Right cardiac atrium (tissue), 5 donors: ENCODE measurements around the gene KRTAP20-4. TPM values are rescaled to one million over a fixed set of nuclear protein-coding genes. Genes with fewer than 3 reads are reported as not detected.

Source experiments
- ATAC-seq, 2 donors: fragments of 200-7000 bp; cut with Tn5 transposase; one replicate each; pipeline versions ENCODE4 v1.8.0 to v1.9.1; 2020; ENCODE audit warnings: moderate library complexity in 2 of 2, mild to moderate bottlenecking in 1 of 2
- DNase-seq, 3 donors: peaks; one replicate each; pipeline ENCODE4 v3.0.0-alpha.2; 2020
- H3K27ac ChIP-seq: one replicate; pipeline ENCODE4 v1.5.1; 2013; ENCODE audit warnings: mild to moderate bottlenecking, low read length, control low read depth, moderate library complexity
- H3K27me3 ChIP-seq: one replicate; pipeline ENCODE4 v1.6.1; 2013; ENCODE audit not compliant: control insufficient read depth, insufficient read depth
- H3K4me1 ChIP-seq: one replicate; pipeline ENCODE4 v1.6.1; 2013; ENCODE audit warnings: low read length; ENCODE audit not compliant: control insufficient read depth, insufficient read depth
- H3K4me3 ChIP-seq: one replicate; pipeline ENCODE4 v1.5.1; 2013; ENCODE audit warnings: low read length, control low read depth
- H3K9me3 ChIP-seq: one replicate; pipeline ENCODE4 v1.6.1; 2013; ENCODE audit warnings: low read length; ENCODE audit not compliant: control insufficient read depth
- WGBS: extraction: QIAGEN DNeasy Blood & Tissue Kit; methylation state at CpG from one replicate; pipeline ENCODE4 v1.1.7; 2013; 5-methylcytosine and 5-hydroxymethylcytosine counted together
- intact Hi-C, 4 donors: fragments of 100-400 bp; cut with DNase I; formaldehyde crosslinking; loops; one replicate each; pipeline versions ENCODE4 v1.11.0 to v1.14.0; 2022 to 2023
- polyA plus RNA-seq: library from polyadenylated mRNA; stranded (reverse); fragments of 200-250 nt; gene quantifications from one replicate; pipeline ENCODE4 v1.2.3, GENCODE V29; 2013
- total RNA-seq, 4 donors: library from RNA; stranded (reverse); fragmentation: NEBNext Ultra II Directional; extraction: Animal tissue kit (Norgen Biotek cat#: 25700); gene quantifications; one replicate each; pipeline ENCODE4 v1.2.1, GENCODE V29; 2021
- donor health status: healthy with polysubstance abuse.
- donor health status: DM: no; HTN: yes; CAD: no.
- donor health status: DM: no; HTN: no; CAD: no.
- donor health status: DM: no; HTN: yes; CAD: no; lungs with severe emphysema.
- donor health status: DM: yes; HTN: yes; CAD: no.

The KRTAP20-4 gene
- total and polyA plus RNA-seq, 5 donors, result not detected

DNA sequence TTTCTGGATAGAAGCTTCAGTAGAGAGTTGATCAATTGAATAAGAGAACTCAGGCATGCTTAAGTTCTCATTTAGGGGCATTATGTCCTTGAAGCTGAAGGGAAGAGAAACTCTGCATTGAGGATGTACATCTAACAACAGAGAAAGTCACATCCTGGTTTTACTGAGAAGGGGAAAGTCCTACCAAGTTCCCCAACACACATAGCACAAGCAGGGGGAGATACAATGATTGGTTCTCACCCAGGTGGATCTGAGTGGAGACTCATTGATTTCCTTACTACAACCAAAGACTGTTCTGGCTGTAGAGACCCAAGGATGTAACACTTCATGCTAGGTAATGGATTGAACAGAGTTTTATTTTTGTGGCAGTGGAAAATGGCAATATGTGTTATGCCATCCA is 5.2 kb upstream of the KRTAP20-4 start:
- ATAC-seq (no peak), DNase-seq (no peak)
- Histone ChIP-seq H3K27ac (no peak overlapping the region), H3K4me3 (no peak overlapping the region), H3K4me1 (no peaks in the 10 kb centered on the region), H3K27me3 (no peaks in the 10 kb centered on the region), H3K9me3 (no peaks in the 10 kb centered on the region)
- intact Hi-C loops, result no loop called here

DNA sequence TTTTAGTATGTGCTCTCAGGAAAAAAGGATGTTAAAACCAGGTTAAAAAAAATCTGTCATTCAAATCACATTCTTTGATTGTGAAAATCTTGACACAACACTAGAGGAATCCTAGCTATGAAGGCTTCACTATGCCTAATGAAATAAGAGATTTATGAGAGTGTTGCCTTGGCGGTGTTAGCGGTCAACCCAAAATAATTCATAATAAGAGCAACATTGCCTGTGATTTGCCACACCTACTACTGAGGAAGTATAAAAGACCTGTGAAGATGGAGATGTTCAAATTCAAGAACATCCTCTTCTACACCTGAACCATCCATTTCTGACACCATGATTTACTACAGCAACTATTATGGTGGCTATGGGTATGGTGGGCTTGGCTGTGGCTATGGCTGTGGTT is 4.3 kb upstream of the KRTAP20-4 start, which contains the start of gene KRTAP20-1:
Gene KRTAP20-1, plus strand, starts transcription at position 301 of the 400 bp plus-strand sequence. Its CDS starts 30 bp downstream, at position 331.
- Histone ChIP-seq H3K9me3 (no peaks in the 10 kb centered on the region), H3K4me1 (no peaks in the 10 kb centered on the region), H3K27ac (no peak within 1 kb of the TSS), H3K27me3 (no peaks in the 10 kb centered on the region), H3K4me3 (no peak within 1 kb of the TSS)
- DNase-seq, result no peak
- intact Hi-C loops, result no loop called here
- 94% methylated on average over 2 of the region's 2 CpGs for WGBS
- ATAC-seq, result no peak

DNA sequence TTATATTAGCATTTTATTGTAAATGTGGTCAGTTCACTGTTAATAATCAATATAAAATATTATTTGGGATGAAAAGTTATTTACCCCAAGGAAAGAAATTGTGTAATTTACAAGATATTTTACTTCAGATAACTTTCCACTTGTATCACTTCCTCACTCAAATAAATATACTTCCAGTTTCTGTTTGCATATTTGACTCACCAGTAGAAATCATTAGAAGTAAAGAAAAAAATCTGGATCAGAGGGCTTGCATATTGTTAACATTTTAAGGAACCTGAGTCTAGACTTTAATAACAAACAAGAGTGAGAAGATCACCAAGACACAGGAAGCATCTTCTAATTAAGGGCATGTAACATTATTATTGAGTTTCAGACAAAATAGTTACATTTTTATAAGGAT is 347 bp upstream of the KRTAP20-4 start:
- ATAC-seq (no peak), DNase-seq (no peak)
- H3K27me3 ChIP-seq, result no peaks in the 10 kb centered on the region
- intact Hi-C loops, result no loop called here
- no peaks in the 10 kb centered on the region for H3K4me1 ChIP-seq
- no peak overlapping the region for H3K27ac ChIP-seq
- no peaks in the 10 kb centered on the region for H3K9me3 ChIP-seq
- H3K4me3 ChIP-seq, result no peak overlapping the region

DNA sequence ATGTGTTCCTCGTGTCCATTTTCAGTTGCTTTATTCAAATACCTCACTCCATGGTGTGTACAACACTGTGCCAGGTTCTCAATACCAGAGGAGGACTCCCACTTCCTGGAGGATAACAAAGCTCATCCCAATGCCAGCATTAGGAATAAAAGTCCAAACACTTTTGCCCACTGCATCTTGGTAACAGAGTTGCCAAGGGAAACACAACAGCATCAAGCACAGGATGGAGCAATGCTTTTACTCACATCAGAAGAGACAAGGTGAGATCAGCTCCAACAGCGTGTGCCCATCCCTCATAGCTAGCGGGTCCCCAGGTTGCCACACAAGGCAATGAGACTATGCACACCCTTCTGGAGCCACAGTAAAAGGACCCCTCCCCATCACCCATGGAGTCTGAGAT is 2.9 kb downstream of the KRTAP20-4 start:
- Histone ChIP-seq H3K9me3 (no peaks in the 10 kb centered on the region), H3K27me3 (no peaks in the 10 kb centered on the region), H3K4me1 (no peaks in the 10 kb centered on the region), H3K27ac (no peak overlapping the region), H3K4me3 (no peak overlapping the region)
- ATAC-seq (no peak), DNase-seq (no peak)
- 86% methylated on average over 3 of the region's 3 CpGs for WGBS
- intact Hi-C loops, result no loop called here

DNA sequence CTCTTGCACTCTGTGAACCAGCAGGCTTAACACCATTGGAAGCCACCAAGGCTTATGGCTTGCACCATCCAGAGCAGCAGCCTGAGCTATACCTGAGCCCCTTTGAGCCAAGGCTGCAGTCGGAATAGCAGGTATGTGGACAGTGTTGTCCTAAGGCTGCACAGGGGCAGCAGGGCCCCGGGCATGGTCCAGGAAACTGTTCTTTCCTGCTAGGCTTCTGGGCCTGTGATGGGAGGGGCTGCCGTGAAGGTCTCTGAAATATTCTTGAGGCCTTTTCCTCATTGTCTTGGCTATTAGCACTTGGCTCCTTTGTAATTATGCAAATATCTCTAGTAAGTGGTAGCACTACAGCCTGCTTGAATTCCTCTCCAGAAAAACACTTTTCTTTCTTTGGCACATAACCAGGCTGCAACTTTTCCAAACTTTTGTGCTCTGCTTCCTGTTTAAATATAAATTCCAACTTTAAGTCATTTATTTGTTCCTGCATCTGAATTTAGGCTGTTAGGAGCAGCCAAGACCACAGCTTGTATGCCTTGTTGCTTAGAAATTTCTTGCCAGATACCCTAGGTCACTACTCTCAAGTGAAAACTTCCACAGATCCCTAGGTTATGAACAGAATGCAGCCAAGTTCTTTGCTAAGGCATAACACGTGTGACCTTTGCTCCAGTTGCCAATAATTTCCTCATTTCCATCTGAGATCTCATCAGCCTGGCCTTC is 5.2 kb downstream of the KRTAP20-4 start:
- intact Hi-C loops, result no loop called here
- H3K27ac ChIP-seq, result no peak overlapping the region
- DNase-seq, result peak in 1 of 3 donors; percentile 31
- H3K27me3 ChIP-seq, result no peaks in the 10 kb centered on the region
- no peaks in the 10 kb centered on the region for H3K4me1 ChIP-seq
- WGBS, result 71% methylated on average over 4 of the region's 4 CpGs
- no peak for ATAC-seq
- H3K4me3 ChIP-seq, result no peak overlapping the region
- H3K9me3 ChIP-seq, result no peaks in the 10 kb centered on the region

DNA sequence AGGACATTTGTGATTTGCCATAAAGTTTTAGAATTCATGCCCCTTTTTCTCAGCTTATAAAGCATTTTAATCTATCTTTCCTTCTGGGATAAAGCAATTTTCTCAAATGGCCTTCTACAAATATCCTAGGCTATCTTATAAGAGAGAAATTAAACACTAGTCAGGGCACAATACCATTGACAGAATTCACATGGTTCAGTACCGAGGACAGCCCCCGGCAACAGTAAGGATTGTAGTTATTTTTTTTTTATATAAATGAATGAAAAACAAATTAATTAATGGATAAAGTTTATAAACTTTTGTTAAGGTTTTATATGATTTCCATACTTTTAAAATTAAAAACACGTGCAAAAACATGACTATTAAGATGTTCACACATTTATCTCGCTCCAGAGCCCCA is 7.7 kb downstream of the KRTAP20-4 start:
- no peak overlapping the region for H3K4me3 ChIP-seq
- H3K27ac ChIP-seq, result no peak overlapping the region
- H3K4me1 ChIP-seq, result no peaks in the 10 kb centered on the region
- ATAC-seq, result no peak
- H3K27me3 ChIP-seq, result no peaks in the 10 kb centered on the region
- intact Hi-C loops, result no loop called here
- no peak for DNase-seq
- WGBS, result 86% methylated on average over 4 of the region's 4 CpGs
- no peaks in the 10 kb centered on the region for H3K9me3 ChIP-seq

DNA sequence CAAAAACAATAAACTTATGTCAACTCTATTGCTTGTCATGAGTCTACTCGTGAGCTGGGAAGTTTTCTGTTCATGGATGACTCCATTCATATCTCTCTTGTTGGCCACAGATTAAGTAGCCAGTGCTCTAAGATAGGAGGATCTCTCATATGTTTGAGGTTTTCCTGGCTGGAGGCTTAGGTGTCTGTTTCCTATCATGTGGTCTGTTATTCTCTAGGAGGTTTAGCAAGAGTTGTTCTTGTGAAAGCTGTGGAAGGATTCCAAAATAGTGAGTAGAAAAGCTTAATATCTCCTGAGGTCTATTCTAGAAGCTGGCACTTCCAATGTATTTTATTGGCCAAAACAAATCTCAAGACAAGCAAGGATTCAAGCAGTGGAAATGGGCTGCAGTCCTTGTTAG is 8.8 kb downstream of the KRTAP20-4 start:
- intact Hi-C loops, result no loop called here
- Histone ChIP-seq H3K4me1 (no peaks in the 10 kb centered on the region), H3K27me3 (no peaks in the 10 kb centered on the region), H3K4me3 (no peak overlapping the region), H3K9me3 (no peaks in the 10 kb centered on the region), H3K27ac (no peak overlapping the region)
- 25% methylated on average over 1 of the region's 1 CpG for WGBS
- DNase-seq (no peak), ATAC-seq (peak in 1 of 2 donors; percentile 38)

DNA sequence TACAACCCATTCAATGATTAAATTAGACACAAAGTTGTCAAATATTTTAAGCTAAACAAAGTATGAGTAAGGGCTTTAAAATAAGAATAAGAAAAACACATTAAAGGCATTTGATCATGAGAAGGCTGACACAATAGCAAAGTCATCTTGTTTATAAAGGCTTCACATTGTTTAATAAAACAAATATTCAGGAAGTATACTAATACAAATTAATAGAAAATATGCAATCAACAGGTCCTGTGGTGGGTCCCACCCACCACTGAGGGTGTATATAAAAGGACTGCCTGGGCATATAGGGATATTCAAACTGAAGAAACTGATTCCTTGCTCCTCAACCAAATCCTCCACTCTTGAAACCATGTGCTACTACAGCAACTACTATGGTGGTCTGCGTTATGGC is 14.5 kb downstream of the KRTAP20-4 start, which contains the start of gene KRTAP20-2:
Gene KRTAP20-2, plus strand, starts transcription at position 301 of the 400 bp plus-strand sequence. Its CDS starts 58 bp downstream, at position 359.
- no peak for DNase-seq
- no peak for ATAC-seq
- Histone ChIP-seq H3K27me3 (no peaks in the 10 kb centered on the region), H3K4me1 (no peaks in the 10 kb centered on the region), H3K4me3 (no peak within 1 kb of the TSS), H3K27ac (no peak within 1 kb of the TSS), H3K9me3 (no peaks in the 10 kb centered on the region)
- 93% methylated on average over 1 of the region's 1 CpG for whole genome bisulfite sequencing
- intact Hi-C loops, result no loop called here

DNA sequence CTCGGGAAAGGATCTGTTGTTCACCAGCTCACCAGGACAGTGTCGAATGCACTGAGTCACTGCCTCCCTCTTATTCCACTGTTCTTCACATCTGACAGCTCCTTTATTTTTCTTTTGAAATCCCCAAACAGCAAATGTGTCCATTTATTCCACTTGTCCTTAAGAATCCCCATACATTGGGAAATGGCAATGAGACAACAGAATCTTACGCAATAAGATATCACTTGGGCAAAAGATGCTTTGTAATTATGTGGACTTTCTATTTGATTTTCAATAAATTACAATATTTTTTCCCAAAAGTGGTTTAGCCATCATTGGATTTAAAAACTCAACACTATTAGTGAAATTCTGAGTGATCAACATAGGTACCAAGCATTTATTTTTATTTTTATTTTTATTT is 18.3 kb downstream of the KRTAP20-4 start:
- H3K27ac ChIP-seq, result no peak overlapping the region
- ATAC-seq (no peak), DNase-seq (no peak)
- WGBS, result 52% methylated on average over 3 of the region's 3 CpGs
- H3K4me3 ChIP-seq, result no peak overlapping the region
- H3K4me1 ChIP-seq, result no peaks in the 10 kb centered on the region
- intact Hi-C loops, result no loop called here
- no peaks in the 10 kb centered on the region for H3K27me3 ChIP-seq
- no peaks in the 10 kb centered on the region for H3K9me3 ChIP-seq

DNA sequence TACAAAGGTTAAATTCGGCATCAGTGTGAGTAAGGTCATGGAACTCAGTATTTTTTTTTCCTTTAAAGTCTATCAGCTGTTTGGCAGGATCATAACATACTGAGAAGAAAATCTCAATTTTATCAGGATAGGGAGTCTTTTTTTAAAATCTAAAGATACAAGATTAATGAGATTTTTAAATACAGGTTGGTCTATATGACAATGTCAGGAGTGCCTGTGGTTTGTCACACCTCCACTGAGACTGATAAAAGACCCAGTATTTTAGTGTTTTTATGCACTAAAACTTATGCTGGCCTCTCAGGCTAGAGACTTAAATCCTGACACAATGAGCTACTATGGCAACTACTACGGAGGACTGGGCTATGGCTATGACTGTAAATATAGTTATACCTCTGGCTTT is 22.1 kb downstream of the KRTAP20-4 start, which contains the start of gene KRTAP20-3:
Gene KRTAP20-3, plus strand, starts transcription at position 301 of the 400 bp plus-strand sequence.
- no peak within 1 kb of the TSS for H3K27ac ChIP-seq
- no peaks in the 10 kb centered on the region for H3K4me1 ChIP-seq
- 80% methylated on average over 2 of the region's 2 CpGs for WGBS
- intact Hi-C loops, result no loop called here
- no peaks in the 10 kb centered on the region for H3K27me3 ChIP-seq
- H3K4me3 ChIP-seq, result no peak within 1 kb of the TSS
- H3K9me3 ChIP-seq, result no peaks in the 10 kb centered on the region
- ATAC-seq (no peak), DNase-seq (no peak)

DNA sequence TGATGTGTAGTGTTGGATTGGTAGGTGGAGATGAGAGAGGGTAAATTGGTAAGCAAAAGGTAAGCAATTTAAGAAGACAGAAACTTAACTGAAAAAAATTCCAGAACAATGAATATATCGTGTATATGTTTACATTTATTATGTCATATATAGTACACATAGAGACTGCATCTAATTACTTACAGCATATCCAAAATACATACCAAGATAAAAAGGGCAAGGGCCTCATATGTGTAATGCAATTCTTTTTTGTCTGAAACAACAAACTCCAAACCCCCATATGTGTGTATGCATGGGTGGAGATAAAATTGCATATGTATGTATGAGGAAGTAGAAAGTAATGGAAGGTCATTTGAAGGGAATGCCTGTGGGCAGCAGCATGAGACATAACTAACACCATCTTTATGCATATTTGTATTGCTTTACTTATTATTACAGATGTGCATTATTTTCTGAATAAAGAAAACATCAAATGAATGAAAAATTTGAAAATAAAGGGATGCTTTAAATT is 26.5 kb downstream of the KRTAP20-4 start:
- Histone ChIP-seq H3K4me3 (no peak overlapping the region), H3K4me1 (no peaks in the 10 kb centered on the region), H3K27me3 (no peaks in the 10 kb centered on the region), H3K27ac (no peak overlapping the region), H3K9me3 (no peaks in the 10 kb centered on the region)
- no peak for ATAC-seq
- WGBS, result 91% methylated on average over 1 of the region's 1 CpG
- intact Hi-C loops, result no loop called here
- no peak for DNase-seq
